ENCODE data around the gene SRGAP3.

SRGAP3 gene

GRCh38 chr3:9222956-9223639 is 26.3 kb downstream of the SRGAP3 start:
- no peak overlapping the region for H3K4me3 ChIP-seq (ENCODE audit: low read length)
- peaks cover 5% of the 10 kb centered on the region for H3K27me3 ChIP-seq (ENCODE audit: control insufficient read depth, insufficient read depth, low read length)
- H3K36me3 ChIP-seq (ENCODE audit: insufficient read depth, low read length) = no peaks in the 10 kb centered on the region
- H3K9ac ChIP-seq (ENCODE audit: low read depth, low read length) = no peak overlapping the region
- no peaks in the 10 kb centered on the region for H3K4me1 ChIP-seq (ENCODE audit: control insufficient read depth, insufficient read depth, low read length)
- H3K9me3 ChIP-seq (replicated peaks; ENCODE audit: low read length) = no peaks in the 10 kb centered on the region
- no peak overlapping the region for H3K4me2 ChIP-seq (ENCODE audit: low read length)

DNA sequence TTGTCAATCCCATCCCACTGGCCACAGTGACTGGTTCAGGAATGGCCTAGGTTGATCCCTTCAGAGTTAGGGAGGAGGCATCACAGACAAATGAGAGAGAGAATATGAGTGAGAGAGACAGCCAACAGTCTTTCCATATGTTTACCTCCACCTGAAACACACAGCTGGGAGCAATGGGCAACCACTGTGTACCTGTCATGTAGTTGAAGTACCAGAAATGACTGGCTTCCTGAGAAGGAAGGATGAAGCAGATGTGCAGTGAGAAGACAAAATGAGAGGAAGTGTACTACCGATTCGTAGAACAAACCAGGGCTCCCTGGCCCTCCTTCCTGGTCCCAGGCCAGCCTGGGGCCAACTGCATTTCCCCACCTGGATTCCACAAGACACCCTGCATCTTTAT is 27.4 kb downstream of the SRGAP3 start:
- Histone ChIP-seq H3K9me3 (replicated peaks; ENCODE audit: low read length) (no peaks in the 10 kb centered on the region), H3K36me3 (ENCODE audit: insufficient read depth, low read length) (no peaks in the 10 kb centered on the region), H3K4me3 (ENCODE audit: low read length) (no peak overlapping the region), H3K27me3 (ENCODE audit: control insufficient read depth, insufficient read depth, low read length) (peaks cover 5% of the 10 kb centered on the region), H3K9ac (ENCODE audit: low read depth, low read length) (no peak overlapping the region), H3K4me2 (ENCODE audit: low read length) (no peak overlapping the region), H3K4me1 (ENCODE audit: control insufficient read depth, insufficient read depth, low read length) (no peaks in the 10 kb centered on the region)

DNA sequence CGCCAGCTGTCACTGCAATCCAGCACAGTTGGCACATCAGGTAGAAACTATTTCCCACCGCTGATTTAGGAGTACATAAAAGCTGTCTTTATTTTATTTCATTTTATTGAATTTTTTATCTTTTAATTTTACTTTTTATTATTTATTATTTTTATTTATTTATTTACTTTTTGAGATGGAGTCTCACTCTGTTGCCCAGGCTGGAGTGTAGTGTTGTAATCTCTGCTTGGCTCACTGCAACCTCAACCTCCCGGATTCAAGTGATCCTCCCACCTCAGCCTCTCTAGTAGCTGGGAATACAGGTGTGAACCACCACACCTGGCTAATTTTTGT is 31.0 kb downstream of the SRGAP3 start:
- Histone ChIP-seq H3K9me3 (replicated peaks; ENCODE audit: low read length) (no peaks in the 10 kb centered on the region), H3K4me3 (ENCODE audit: low read length) (no peak overlapping the region), H3K27me3 (ENCODE audit: control insufficient read depth, insufficient read depth, low read length) (peaks cover 5% of the 10 kb centered on the region), H3K4me1 (ENCODE audit: control insufficient read depth, insufficient read depth, low read length) (no peaks in the 10 kb centered on the region), H3K4me2 (ENCODE audit: low read length) (no peak overlapping the region), H3K9ac (ENCODE audit: low read depth, low read length) (no peak overlapping the region), H3K36me3 (ENCODE audit: insufficient read depth, low read length) (no peaks in the 10 kb centered on the region)

- Histone ChIP-seq H3K4me2 (ENCODE audit: low read length) (no peak overlapping the region), H3K4me3 (ENCODE audit: low read length) (no peak overlapping the region), H3K27me3 (ENCODE audit: control insufficient read depth, insufficient read depth, low read length) (peaks cover 5% of the 10 kb centered on the region), H3K9me3 (replicated peaks; ENCODE audit: low read length) (no peaks in the 10 kb centered on the region), H3K4me1 (ENCODE audit: control insufficient read depth, insufficient read depth, low read length) (no peaks in the 10 kb centered on the region), H3K36me3 (ENCODE audit: insufficient read depth, low read length) (no peaks in the 10 kb centered on the region), H3K9ac (ENCODE audit: low read depth, low read length) (no peak overlapping the region)
Measured at GRCh38 chr3:9217784-9218513, 31.5 kb downstream of the SRGAP3 start.

- no peak overlapping the region for H3K4me3 ChIP-seq (ENCODE audit: low read length)
- H3K9me3 ChIP-seq (replicated peaks; ENCODE audit: low read length) = no peaks in the 10 kb centered on the region
- no peak overlapping the region for H3K4me2 ChIP-seq (ENCODE audit: low read length)
- peaks cover 2% of the 10 kb centered on the region for H3K27me3 ChIP-seq (ENCODE audit: control insufficient read depth, insufficient read depth, low read length)
- no peak overlapping the region for H3K9ac ChIP-seq (ENCODE audit: low read depth, low read length)
- H3K36me3 ChIP-seq (ENCODE audit: insufficient read depth, low read length) = no peaks in the 10 kb centered on the region
- no peaks in the 10 kb centered on the region for H3K4me1 ChIP-seq (ENCODE audit: control insufficient read depth, insufficient read depth, low read length)
Measured at GRCh38 chr3:9216736-9217135, 32.7 kb downstream of the SRGAP3 start.

GRCh38 chr3:9214599-9214998 is 34.8 kb downstream of the SRGAP3 start:
- Histone ChIP-seq H3K9me3 (replicated peaks; ENCODE audit: low read length) (no peaks in the 10 kb centered on the region), H3K36me3 (ENCODE audit: insufficient read depth, low read length) (no peaks in the 10 kb centered on the region), H3K4me2 (ENCODE audit: low read length) (no peak overlapping the region), H3K9ac (ENCODE audit: low read depth, low read length) (no peak overlapping the region), H3K4me3 (ENCODE audit: low read length) (no peak overlapping the region), H3K27me3 (ENCODE audit: control insufficient read depth, insufficient read depth, low read length) (peaks cover 2% of the 10 kb centered on the region), H3K4me1 (ENCODE audit: control insufficient read depth, insufficient read depth, low read length) (no peaks in the 10 kb centered on the region)

GRCh38 chr3:9214185-9214584 is 35.3 kb downstream of the SRGAP3 start:
- Histone ChIP-seq H3K4me3 (ENCODE audit: low read length) (no peak overlapping the region), H3K9ac (ENCODE audit: low read depth, low read length) (no peak overlapping the region), H3K36me3 (ENCODE audit: insufficient read depth, low read length) (no peaks in the 10 kb centered on the region), H3K4me2 (ENCODE audit: low read length) (no peak overlapping the region), H3K4me1 (ENCODE audit: control insufficient read depth, insufficient read depth, low read length) (no peaks in the 10 kb centered on the region), H3K9me3 (replicated peaks; ENCODE audit: low read length) (no peaks in the 10 kb centered on the region), H3K27me3 (ENCODE audit: control insufficient read depth, insufficient read depth, low read length) (peaks cover 2% of the 10 kb centered on the region)

DNA sequence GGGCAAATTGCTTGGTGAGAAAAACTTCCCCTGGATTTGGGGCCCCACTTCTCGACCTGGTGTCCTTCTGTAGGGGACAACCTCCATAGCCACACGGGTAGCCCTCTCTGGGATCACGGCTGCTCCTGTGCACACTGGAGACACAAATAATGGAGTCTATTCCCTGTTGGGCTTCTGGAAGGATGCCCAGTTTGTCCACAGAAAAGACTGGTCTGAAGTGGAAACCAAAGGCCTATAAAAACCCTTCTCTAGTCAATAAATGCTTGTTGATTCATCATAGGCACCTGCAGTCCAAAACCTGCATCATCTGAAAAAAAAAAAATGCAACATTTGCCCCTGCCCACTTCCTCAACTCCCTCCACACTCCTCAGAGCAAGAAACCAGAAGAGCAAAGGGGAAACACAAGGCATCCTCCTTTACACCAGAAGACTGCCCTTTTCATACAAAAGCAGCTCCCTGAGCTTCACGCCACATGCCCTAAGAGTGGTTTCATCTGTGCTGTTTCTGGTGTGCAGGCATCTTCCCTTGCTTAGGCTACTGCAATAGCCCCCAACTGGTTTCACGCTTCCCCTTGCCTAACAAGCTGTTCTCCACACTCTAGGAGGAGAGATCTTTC is 36.3 kb downstream of the SRGAP3 start:
- Histone ChIP-seq H3K9me3 (replicated peaks; ENCODE audit: low read length) (no peaks in the 10 kb centered on the region), H3K4me1 (ENCODE audit: control insufficient read depth, insufficient read depth, low read length) (no peaks in the 10 kb centered on the region)

GRCh38 chr3:9211155-9211950 is 38.1 kb downstream of the SRGAP3 start:
- Histone ChIP-seq H3K36me3 (ENCODE audit: insufficient read depth, low read length) (no peaks in the 10 kb centered on the region), H3K27me3 (ENCODE audit: control insufficient read depth, insufficient read depth, low read length) (peaks cover 13% of the 10 kb centered on the region), H3K9ac (ENCODE audit: low read depth, low read length) (no peak overlapping the region), H3K9me3 (replicated peaks; ENCODE audit: low read length) (no peaks in the 10 kb centered on the region), H3K4me3 (ENCODE audit: low read length) (no peak overlapping the region), H3K4me1 (ENCODE audit: control insufficient read depth, insufficient read depth, low read length) (no peaks in the 10 kb centered on the region), H3K4me2 (ENCODE audit: low read length) (no peak overlapping the region)

More for the DNA sequence above, 36.3 kb downstream of the SRGAP3 start:
- no peak overlapping the region for H3K9ac ChIP-seq (ENCODE audit: low read depth, low read length)
- H3K27me3 ChIP-seq (ENCODE audit: control insufficient read depth, insufficient read depth, low read length) = peaks cover 11% of the 10 kb centered on the region
- H3K36me3 ChIP-seq (ENCODE audit: insufficient read depth, low read length) = no peaks in the 10 kb centered on the region
- no peak overlapping the region for H3K4me3 ChIP-seq (ENCODE audit: low read length)
- no peak overlapping the region for H3K4me2 ChIP-seq (ENCODE audit: low read length)

GRCh38 chr3:9209777-9210176 is 39.7 kb downstream of the SRGAP3 start:
- no peaks in the 10 kb centered on the region for H3K36me3 ChIP-seq (ENCODE audit: insufficient read depth, low read length)

DNA sequence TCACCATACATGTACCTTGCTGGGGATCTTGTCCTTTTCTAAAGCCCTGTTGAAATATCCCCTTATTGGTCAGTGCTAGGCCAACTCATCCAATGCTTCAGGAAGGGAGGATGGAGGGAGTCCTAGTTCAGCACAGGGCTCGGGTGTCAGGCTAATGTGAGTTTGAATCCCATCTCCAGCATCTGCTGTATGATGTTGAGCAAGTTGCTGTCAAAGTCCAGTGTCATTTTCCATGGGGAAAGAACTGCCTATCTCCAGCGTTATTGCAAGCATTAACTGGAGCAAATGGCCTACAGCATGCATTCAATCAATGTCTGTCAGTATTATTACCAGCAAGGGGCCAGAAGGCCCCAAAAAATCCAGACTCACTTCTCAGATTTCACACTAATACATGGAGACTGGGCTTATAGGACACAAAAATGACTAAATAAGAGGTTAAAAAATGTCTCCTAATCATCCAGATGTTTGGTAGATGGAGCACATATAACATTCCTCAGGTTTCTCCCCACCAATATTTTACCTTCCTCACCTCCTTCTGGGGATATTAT is 40.8 kb downstream of the SRGAP3 start:
- no peak overlapping the region for H3K9ac ChIP-seq (ENCODE audit: low read depth, low read length)
- H3K4me1 ChIP-seq (ENCODE audit: control insufficient read depth, insufficient read depth, low read length) = no peaks in the 10 kb centered on the region
- H3K27me3 ChIP-seq (ENCODE audit: control insufficient read depth, insufficient read depth, low read length) = peaks cover 14% of the 10 kb centered on the region

More at GRCh38 chr3:9209777-9210176, 39.7 kb downstream of the SRGAP3 start:
- no peaks in the 10 kb centered on the region for H3K4me1 ChIP-seq (ENCODE audit: control insufficient read depth, insufficient read depth, low read length)
- H3K27me3 ChIP-seq (ENCODE audit: control insufficient read depth, insufficient read depth, low read length) = peaks cover 14% of the 10 kb centered on the region
- no peak overlapping the region for H3K4me2 ChIP-seq (ENCODE audit: low read length)
- H3K9ac ChIP-seq (ENCODE audit: low read depth, low read length) = no peak overlapping the region
- no peak overlapping the region for H3K4me3 ChIP-seq (ENCODE audit: low read length)
- H3K9me3 ChIP-seq (replicated peaks; ENCODE audit: low read length) = no peaks in the 10 kb centered on the region

More for the DNA sequence above, 40.8 kb downstream of the SRGAP3 start:
- H3K36me3 ChIP-seq (ENCODE audit: insufficient read depth, low read length) = no peaks in the 10 kb centered on the region
- no peak overlapping the region for H3K4me2 ChIP-seq (ENCODE audit: low read length)
- H3K9me3 ChIP-seq (replicated peaks; ENCODE audit: low read length) = no peaks in the 10 kb centered on the region
- H3K4me3 ChIP-seq (ENCODE audit: low read length) = no peak overlapping the region

All from skeletal muscle satellite cell (primary cell).